ENCODE data around the gene SCAI.
A peak's percentile ranks its signal among the peaks of the same experiment; 100 is the strongest.
"Not testable (repeated sequence)": the region's sequence is repeated elsewhere in the genome, so short reads cannot be mapped to it uniquely, and the experiment has no call there.

The SCAI gene

DNA sequence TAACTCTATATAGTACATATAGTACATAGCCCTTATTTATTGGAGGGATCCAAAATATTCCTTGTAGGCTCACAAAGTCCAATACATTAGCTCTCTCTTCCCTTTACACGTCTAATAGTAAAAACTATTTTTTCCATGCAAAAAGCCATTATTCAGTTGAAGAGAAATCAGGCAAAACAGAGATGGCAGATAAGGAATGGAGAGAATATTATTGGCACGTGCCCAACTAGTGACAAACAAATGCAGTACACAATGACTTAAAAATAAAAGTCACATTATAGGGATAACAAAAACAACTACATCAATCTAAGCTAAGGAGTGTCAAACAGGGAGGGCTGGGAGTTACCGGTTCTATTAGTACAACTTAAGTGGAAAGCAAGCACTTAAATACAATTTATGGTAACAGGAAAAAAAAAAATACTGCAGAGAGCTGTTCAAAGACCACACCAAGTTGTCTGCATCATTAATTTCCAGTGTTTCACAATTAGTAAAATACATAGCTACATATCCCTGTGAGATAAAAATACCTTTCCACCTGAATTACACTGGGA is 4.1 kb upstream of the SCAI start:
- DNase-seq: no peak

DNA sequence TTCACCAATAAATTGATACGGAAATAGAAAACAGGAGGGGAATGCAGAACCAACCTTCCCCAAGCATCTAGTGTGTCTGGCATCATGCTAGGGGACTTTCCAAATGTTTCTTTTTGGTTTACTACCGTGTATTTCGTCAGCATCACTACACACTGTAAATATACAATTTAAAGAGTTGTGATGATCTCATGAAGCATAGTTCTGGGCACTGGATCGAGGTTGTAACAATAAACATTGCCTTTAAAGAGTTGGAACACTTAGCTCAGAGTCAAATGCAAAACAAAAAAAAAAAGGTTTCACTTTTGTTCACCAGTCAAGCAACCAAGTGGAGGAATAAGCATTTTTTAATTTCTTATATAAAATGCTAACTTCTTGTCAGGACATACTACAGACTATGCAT is 2.9 kb upstream of the SCAI start:
- peak; percentile 74 for DNase-seq

GRCh38 chr9:125145425-125145824 is 2.1 kb upstream of the SCAI start:
- DNase-seq: peak; percentile 24

GRCh38 chr9:125142560-125143376 is 560 bp downstream of the SCAI start:
- DNase-seq: no peak

DNA sequence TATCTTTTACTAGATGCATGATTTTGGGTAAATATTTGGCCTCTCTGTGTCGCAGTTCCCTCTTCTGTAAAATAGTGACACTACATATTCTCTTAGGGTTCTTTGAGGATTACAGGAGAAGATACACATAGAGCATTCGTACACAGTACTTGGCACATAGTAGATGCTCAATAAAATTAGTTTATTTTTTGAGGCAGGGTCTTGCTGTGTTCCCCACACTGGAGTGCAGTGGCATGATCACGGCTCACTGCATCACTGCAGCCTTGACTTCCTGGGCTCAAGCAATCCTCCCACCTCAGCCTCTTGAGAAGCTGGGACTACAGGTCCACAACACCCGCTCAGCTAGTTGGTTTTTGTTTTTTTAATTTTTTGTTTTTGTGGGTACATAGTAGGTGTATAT is 1.6 kb downstream of the SCAI start:
- no peak for DNase-seq

DNA sequence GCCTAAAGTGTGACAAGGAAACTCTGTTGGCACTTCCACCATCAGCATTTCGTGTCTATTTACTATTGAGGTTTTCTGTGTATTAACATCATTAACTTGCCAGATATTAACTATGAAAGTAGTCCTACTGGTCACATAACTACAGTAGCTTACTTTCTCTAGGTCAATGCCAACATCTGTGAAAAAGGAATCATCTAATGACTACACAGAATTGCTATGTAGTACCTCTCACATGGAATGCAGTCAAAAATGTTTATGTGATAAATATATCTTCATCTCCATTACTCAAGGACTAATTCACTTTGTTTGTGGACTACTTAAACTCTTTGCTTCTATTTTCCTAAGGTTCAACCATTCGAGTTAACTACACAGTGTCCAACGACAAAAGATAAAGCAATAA is 2.1 kb downstream of the SCAI start:
- DNase-seq: peak; percentile 73

- no peak for DNase-seq
These were observed 2.8 kb downstream of the SCAI start for GRCh38 chr9:125140576-125140975.

DNA sequence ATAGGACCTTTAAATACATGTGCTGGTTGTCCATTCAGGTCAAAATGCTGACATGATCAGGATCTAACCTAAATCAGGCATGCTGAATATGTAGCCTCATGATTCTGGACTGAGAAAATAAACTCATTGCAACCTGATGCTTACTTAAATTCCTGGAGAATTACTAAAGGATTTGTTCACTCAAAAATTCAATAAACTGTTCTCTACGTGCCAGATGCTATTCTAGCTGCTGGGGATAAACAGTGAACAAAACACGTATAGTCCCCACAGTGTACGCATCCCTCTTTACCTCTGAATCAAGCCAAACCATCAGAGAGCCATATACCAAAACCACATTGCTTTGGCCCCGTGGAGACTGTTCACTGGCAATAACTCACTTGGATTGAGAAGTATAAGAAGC is 6.1 kb downstream of the SCAI start:
- DNase-seq: peak; percentile 90

DNA sequence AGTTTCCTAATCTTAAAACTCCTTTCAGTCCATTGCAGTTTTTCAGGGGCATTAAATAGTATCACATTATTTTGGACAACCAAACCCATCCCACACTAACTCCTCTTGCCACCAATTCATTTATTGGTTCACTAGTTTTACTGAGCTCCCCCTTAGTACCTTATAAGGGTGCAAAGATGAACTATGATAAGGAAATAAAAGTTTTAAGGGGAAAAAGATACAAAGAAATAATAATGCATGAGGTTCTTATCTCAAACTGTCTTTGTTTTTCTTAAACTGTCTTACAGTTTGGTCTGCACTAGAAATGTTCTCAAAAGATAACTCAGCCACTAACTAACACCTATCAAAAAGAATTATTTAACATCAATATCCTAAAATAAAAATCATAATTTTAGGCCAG is 8.4 kb downstream of the SCAI start:
- DNase-seq: no peak

DNA sequence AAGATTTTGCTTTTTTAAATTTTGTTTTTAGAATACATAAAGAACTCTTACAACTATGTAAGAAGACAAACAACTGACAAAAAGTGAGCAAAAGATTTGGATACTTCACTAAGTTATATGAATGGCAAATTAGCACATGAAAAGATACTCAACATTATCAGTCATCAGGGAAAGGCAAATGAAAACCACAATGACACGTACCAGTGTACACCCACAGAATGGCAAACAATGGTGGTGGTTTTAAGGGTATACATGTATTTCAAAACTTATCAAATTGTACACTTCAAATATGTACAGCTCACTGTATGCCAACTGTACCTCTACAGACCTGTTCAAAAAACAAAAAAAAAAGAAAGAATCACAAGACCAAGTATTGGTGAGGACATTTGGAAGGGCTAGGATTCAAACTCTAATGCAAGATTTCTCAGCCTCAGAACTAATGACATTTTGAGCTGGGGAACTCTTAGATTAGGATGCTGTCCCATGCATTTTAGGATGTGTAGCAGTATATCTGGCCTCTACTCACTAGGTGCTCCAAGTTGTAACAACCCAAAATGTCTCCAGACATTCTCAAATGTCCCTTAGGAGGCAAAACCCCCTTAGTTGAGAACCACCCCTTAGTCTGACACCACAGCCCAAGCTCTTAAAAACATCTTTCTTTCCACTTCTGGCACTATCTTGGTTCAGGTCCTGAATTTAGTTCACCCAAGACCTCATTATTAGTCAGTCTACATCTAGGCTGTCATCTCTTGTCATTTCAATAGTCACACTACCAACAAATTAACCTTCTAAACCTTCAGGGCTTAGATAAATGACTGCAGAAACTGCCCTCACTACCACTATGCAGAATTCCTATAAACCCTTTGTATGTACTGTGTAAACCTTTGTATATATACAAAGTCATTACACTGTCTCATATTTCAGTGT is 9.7 kb downstream of the SCAI start:
- DNase-seq: no peak

- DNase-seq: no peak
These were observed 11.6 kb downstream of the SCAI start for GRCh38 chr9:125131778-125132177.

DNA sequence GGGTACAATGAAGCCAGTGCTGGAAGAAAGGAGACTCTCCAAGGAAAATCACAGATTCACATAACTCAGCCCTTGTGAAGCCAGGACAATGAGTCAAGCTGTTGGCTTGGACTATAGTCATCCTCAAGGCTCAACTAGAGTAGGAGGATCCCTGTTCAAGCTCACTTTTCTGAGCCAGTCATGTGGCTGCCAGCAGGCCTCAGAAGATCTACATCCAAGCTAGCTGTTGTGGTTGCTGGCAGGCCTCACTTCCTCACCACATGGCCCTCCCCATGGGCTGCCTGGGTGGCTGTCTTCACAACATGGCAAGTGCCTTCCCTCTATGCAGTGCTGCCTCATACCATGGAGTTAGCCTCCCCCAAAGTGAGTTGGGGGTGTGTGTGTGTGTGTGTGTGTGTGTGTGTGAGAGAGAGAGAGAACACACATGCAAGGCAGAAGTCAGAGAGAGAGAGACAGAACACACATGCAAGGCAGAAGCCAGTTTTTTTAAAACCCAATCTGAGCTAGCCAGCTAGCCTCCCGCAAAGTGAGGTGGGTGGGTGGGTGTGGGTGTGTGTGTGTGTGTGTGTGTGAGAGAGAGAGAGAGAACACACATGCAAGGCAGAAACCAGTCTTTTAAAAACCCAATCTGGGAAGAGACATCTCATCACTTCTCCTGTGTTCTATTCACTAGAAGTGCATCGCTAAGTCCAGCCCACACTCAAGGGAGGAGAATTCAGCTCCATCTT is 17.1 kb downstream of the SCAI start:
- DNase-seq: peak; percentile 99

DNA sequence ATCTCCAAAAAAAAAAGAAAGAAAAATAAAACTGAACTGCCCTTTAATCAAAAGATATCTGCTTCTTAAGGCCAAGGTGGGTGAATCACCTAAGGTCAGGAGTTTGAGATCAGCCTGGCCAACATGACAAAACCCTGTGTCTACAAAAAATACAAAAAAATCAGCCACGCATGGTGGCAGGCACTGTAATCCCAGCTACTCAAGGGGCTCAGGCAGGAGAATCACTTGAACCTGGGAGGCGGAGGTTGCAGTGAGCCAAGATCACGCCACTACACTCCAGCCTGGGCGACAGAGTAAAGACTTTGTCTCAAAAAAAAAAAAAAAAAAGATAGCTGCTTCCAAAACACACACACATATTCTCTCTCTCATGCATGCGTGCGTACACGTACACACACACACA is 17.8 kb downstream of the SCAI start:
- no peak for DNase-seq

GRCh38 chr9:125121146-125121545 is 22.2 kb downstream of the SCAI start:
- DNase-seq: no peak

GRCh38 chr9:125119643-125120286 is 23.6 kb downstream of the SCAI start:
- DNase-seq: peak; percentile 33

DNA sequence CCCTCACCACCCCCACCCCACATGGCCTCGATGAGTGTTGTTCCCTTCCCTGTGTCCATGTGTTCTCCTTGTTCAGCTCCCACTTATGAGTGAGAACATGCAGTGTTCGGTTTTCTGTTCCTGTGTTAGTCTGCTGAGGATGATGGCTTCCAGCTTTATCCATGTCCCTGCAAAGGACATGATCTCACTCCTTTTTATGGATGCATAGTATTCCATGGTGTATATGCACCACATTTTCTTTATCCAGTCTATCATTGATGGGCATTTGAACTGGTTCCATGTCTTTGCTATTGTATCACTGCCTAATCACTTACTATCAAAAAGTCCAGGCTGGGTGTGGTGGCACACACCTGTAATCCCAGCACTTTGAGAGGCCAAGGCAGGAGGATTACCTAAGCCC is 24.6 kb downstream of the SCAI start:
- DNase-seq: not testable (repeated sequence)

DNA sequence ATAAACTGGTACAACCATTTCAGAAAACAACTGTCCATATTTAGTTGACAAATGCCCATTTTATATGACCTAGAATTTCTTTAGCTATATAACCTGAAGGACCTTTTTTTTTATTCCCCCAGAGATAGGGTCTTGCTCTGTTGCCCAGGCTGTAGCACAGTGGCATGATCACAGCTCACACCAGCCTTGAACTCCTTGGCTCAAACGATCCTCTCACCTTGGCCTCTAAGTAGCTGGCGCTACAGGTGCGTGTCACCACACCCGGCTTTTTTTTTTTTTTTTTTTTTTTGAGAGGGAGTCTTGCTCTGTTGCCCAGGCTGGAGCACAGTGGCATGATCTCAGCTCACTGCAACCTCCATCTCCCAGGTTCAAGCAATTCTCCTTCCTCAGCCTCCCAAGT is 28.8 kb downstream of the SCAI start:
- DNase-seq: not testable (repeated sequence)

GRCh38 chr9:125110464-125110863 is 32.9 kb downstream of the SCAI start:
- DNase-seq: no peak

GRCh38 chr9:125108541-125108940 is 34.8 kb downstream of the SCAI start:
- not testable (repeated sequence) for DNase-seq

GRCh38 chr9:125106285-125106893 is 36.9 kb downstream of the SCAI start:
- peak; percentile 37 for DNase-seq

- DNase-seq: no peak
These were observed 39.4 kb downstream of the SCAI start for GRCh38 chr9:125103770-125104460.

Data from HCEC 1CT (cell line).